BE2C (cell line): ENCODE data around the gene NCAPD2.

ENCODE experiments used
- DNase-seq: peaks from one replicate; pipeline ENCODE4 v3.0.0-alpha.2; 2020
- H3K27me3 ChIP-seq: fragments of 250-450 bp; sonication (Bioruptor Pico); 2 replicates; pipeline ENCODE4 v1.5.1; 2020; ENCODE audit warnings: mild to moderate bottlenecking
- H3K36me3 ChIP-seq: fragments of 250-450 bp; sonication (Bioruptor Pico); 2 replicates; pipeline ENCODE4 v1.5.1; 2020; ENCODE audit warnings: mild to moderate bottlenecking
- H3K4me1 ChIP-seq: fragments of 250-450 bp; sonication (Bioruptor Pico); 2 replicates; pipeline ENCODE4 v1.5.1; 2020
- H3K4me3 ChIP-seq: 2 replicates; pipeline ENCODE4 v1.5.1; 2011; ENCODE audit warnings: low read depth, low read length
- H3K9me3 ChIP-seq: fragments of 250-450 bp; sonication (Bioruptor Pico); 2 replicates; pipeline ENCODE4 v1.5.1; 2020
- CTCF ChIP-seq: IDR thresholded peaks from 2 replicates; pipeline ENCODE4 v1.5.1; 2012; ENCODE audit warnings: mild to moderate bottlenecking, low read depth, low read length

NCAPD2 gene

GRCh38 chr12:6451348-6452244 is 42.3 kb upstream of the NCAPD2 start, which contains the start of gene TAPBPL:
Gene TAPBPL, plus strand, starts transcription at chr12:6452042. Its CDS starts 207 bp downstream, at chr12:6452249.
- Histone ChIP-seq H3K9me3 (no peaks in the 10 kb centered on the region), H3K36me3 (no peaks in the 10 kb centered on the region; the same call in 1 of the 2 replicates), H3K4me1 (peaks cover 12% of the 10 kb centered on the region), H3K27me3 (no peaks in the 10 kb centered on the region), H3K4me3 (peak within 1 kb of the TSS; percentile 91)
- peak; percentile 91 for DNase-seq
- TF ChIP-seq CTCF: no peak

- Histone ChIP-seq H3K9me3 (no peaks in the 10 kb centered on the region), H3K4me1 (peaks cover 12% of the 10 kb centered on the region), H3K36me3 (no peaks in the 10 kb centered on the region; the same call in none of the 2 replicates), H3K27me3 (no peaks in the 10 kb centered on the region), H3K4me3 (peak overlapping the region; percentile 91)
- no peak for TF ChIP-seq CTCF
- no peak for DNase-seq
These were observed 41.5 kb upstream of the NCAPD2 start for GRCh38 chr12:6452245-6452943.

GRCh38 chr12:6452944-6453630 is 40.8 kb upstream of the NCAPD2 start:
- no peaks in the 10 kb centered on the region for H3K9me3 ChIP-seq
- H3K36me3 ChIP-seq: peaks cover 6% of the 10 kb centered on the region
- peaks cover 12% of the 10 kb centered on the region for H3K4me1 ChIP-seq
- H3K4me3 ChIP-seq: peak overlapping the region; percentile 91
- DNase-seq: no peak
- no peaks in the 10 kb centered on the region for H3K27me3 ChIP-seq
- no peak for TF ChIP-seq CTCF

GRCh38 chr12:6457220-6457945 is 36.5 kb upstream of the NCAPD2 start:
- DNase-seq: no peak
- Histone ChIP-seq H3K36me3 (peaks cover 23% of the 10 kb centered on the region), H3K27me3 (no peaks in the 10 kb centered on the region), H3K4me1 (peaks cover 5% of the 10 kb centered on the region), H3K4me3 (no peak overlapping the region), H3K9me3 (no peaks in the 10 kb centered on the region)
- TF ChIP-seq CTCF: no peak

- Histone ChIP-seq H3K4me3 (no peak overlapping the region), H3K4me1 (no peaks in the 10 kb centered on the region), H3K27me3 (no peaks in the 10 kb centered on the region), H3K9me3 (no peaks in the 10 kb centered on the region), H3K36me3 (peaks cover 32% of the 10 kb centered on the region)
- no peak for TF ChIP-seq CTCF
- no peak for DNase-seq
These were observed 35.5 kb upstream of the NCAPD2 start for GRCh38 chr12:6458281-6459003.
